MM.1S (cell line): Measurements from ENCODE around the gene LRRTM4.

ENCODE experiments used
- EZH2 ChIP-seq: fragments of 300-600 bp; sonication (generic); optimal IDR thresholded peaks from 2 replicates; pipeline ENCODE3; 2017; ENCODE audit warnings: low read depth, mild to moderate bottlenecking, antibody characterized with exemption, low read length, mixed read lengths
- EZH2phosphoT487 ChIP-seq: fragments of 300-600 bp; sonication (generic); IDR thresholded peaks from 2 replicates; pipeline ENCODE4 v1.6.1; 2018; ENCODE audit warnings: antibody characterized with exemption, low read length
- TF ChIP-seq, protein P1 (sequence below): fragments of 300-600 bp; sonication (generic); IDR thresholded peaks from 2 replicates; pipeline ENCODE4 v1.5.1; 2016; ENCODE audit warnings: antibody characterized with exemption, low read length, mixed read lengths

DNA sequence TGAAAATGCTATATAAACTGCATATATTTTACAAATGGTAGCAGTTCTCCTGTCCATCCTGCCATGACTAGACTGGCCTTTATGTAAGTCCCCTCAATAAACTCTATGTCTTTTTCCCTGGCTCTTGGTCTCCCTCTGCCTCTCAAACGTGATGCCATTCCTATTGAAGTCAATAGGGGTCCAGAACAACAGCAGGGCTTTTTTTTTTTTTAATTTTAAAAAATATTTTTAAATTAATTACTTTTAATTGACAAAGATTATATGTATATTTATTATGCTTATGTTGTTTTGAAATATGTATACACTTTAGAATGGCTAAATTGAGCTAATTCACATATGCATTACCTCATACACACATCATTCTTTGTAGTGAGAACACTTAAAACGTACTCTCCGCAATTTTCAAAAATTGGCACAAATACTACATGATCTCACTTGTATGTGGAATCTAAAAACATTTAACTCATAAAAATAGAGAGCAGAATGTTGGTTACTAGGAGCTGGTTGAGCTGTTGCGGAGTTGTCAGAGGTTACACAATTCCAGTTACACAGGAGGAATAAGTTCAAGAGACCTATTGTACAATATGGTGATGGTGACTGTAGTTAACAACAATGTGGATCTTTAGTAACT, 123.1 kb downstream of the LRRTM4 start:
- TF ChIP-seq, protein P1, sequence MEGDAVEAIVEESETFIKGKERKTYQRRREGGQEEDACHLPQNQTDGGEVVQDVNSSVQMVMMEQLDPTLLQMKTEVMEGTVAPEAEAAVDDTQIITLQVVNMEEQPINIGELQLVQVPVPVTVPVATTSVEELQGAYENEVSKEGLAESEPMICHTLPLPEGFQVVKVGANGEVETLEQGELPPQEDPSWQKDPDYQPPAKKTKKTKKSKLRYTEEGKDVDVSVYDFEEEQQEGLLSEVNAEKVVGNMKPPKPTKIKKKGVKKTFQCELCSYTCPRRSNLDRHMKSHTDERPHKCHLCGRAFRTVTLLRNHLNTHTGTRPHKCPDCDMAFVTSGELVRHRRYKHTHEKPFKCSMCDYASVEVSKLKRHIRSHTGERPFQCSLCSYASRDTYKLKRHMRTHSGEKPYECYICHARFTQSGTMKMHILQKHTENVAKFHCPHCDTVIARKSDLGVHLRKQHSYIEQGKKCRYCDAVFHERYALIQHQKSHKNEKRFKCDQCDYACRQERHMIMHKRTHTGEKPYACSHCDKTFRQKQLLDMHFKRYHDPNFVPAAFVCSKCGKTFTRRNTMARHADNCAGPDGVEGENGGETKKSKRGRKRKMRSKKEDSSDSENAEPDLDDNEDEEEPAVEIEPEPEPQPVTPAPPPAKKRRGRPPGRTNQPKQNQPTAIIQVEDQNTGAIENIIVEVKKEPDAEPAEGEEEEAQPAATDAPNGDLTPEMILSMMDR, result no peak
- TF ChIP-seq EZH2 (no peak), EZH2phosphoT487 (no peak)
